Fibroblast of lung (primary cell): Measurements from ENCODE around the gene SCO2.

ENCODE experiments used
- CTCF ChIP-seq, 2 donors: IDR thresholded peaks in 1 of 2; conservative IDR thresholded peaks in 1 of 2; 1 replicate in 1 of 2; 2 replicates in 1 of 2; pipeline ENCODE4 v1.5.1; 2011 to 2012; ENCODE audit warnings: low read length in 2 of 2, control low read depth in 1 of 2, inconsistent platforms in 1 of 2, low read depth in 1 of 2, mild to moderate bottlenecking in 1 of 2
- EZH2 ChIP-seq: IDR thresholded peaks from 2 replicates; pipeline ENCODE4 v1.5.1; 2012; ENCODE audit warnings: low read length, control low read depth, mild to moderate bottlenecking; ENCODE audit errors: missing control alignments

DNA sequence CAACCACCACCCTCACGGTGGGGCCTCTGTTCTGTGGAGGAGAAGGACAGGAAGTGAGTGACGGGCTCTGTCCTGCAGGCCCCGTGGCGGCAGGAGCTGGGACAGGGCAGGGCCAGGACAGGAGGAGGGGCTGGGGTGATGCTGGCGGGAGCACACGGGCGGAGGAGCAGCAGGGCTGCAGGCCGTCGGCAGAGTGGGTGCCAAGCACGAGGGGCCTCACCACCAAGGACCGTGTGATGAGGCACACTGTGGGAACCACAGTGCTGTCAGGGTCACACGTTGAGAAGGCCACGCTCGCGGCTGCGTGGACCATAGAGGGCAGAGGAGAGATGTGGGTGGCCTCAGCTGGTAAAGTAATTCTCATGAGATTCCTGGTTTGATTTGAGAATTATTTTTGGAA lies 8.5 kb downstream of the SCO2 start:
- TF ChIP-seq CTCF (conservative IDR thresholded peaks at IDR 0.05 in 1 of 2, IDR thresholded peaks at IDR 0.05 in 1 of 2; ENCODE audit: low read depth in 1 of 2, low read length in 2 of 2) = no peak
- TF ChIP-seq EZH2 = no peak
